Fibroblast of lung (primary cell): Measurements from ENCODE around the gene TCF12.

ENCODE experiments used
- CTCF ChIP-seq, 2 donors: IDR thresholded peaks in 1 of 2; conservative IDR thresholded peaks in 1 of 2; 1 replicate in 1 of 2; 2 replicates in 1 of 2; pipeline ENCODE4 v1.5.1; 2011 to 2012; ENCODE audit warnings: low read length in 2 of 2, control low read depth in 1 of 2, inconsistent platforms in 1 of 2, low read depth in 1 of 2, mild to moderate bottlenecking in 1 of 2
- EZH2 ChIP-seq: IDR thresholded peaks from 2 replicates; pipeline ENCODE4 v1.5.1; 2012; ENCODE audit warnings: low read length, control low read depth, mild to moderate bottlenecking; ENCODE audit errors: missing control alignments

DNA sequence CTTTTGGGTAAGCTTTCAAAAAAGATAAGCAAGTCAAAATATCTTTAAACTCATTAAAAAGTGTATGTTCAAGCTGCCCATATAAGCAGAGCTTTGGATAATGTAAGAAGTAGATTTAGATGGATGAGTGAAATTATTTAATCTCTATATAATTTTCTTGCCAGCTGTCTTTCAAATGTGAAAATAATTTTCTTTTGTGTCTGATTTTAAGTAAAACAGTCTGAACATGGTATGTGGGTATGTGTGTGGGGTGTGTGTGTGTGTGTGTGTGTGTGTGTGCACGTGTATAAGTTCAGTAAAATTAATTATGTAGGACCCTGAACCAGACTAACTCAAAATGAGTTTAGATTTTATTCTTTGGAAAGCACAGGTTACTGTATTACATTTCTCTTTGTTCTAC, 302.7 kb downstream of the TCF12 start:
- TF ChIP-seq CTCF (conservative IDR thresholded peaks at IDR 0.05 in 1 of 2, IDR thresholded peaks at IDR 0.05 in 1 of 2; ENCODE audit: low read depth in 1 of 2, low read length in 2 of 2) = no peak
- TF ChIP-seq EZH2 = no peak
